ENCODE measurements around the gene ZFP57.

The ZFP57 gene

GRCh38 chr6:29680904-29681303 lies at the start of gene ZFP57:
Gene ZFP57 (minus strand): TSS chr6:29681152. CDS start chr6:29677003, 4,149 bp downstream.
- DNase-seq (ENCODE audit: low spot score): no peak

DNA sequence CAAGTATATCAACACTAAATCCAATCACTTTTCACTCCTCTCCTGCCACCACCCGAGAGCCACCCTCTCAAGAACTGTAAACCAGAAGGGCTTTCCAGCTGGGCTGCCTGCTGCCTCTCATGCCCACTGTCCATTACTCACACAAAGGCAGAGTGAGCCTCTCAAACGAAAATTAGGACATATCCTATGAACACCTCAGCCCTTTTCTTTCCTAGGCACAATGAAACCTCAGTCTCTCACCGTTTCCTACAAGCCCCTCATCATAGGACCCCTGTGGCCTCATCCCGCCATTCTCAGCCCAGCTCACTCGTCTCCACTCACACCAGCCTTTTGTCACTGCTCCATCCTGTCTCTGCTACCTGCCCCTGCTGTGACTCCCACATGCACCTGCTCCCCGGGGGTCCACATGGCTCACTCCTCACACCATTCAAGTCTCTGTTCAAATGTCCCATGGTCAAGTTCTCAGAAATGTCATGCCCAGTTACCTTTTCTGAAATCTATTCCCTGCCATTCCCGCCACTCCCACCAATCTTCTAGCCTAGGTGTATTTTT lies 49.7 kb upstream of the ZFP57 start:
- no peak for DNase-seq (ENCODE audit: low spot score)

DNA sequence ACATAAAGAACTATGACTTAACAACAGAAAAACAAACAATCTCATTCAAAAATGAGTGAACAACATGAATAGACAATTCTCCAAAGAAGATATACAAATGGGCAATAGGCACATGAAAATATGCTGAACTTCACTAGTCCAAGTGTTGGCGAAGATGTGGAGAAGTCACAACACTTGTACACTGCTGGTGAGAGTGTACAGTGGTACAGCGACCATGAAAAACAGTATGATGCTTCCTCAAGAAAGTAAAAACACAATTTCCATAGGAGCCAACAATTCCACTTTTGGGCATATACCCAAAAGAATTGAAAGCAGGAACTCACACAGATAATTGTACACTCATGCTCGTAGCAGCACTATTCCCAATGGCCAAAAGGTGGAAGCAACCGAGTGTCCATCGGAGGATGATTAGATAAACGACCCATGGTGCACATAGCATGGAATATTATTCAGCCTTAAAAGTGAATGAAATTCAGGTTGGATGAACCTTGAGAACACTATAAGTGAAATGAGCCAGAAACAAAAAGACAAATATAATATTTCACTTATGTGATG lies 48.9 kb upstream of the ZFP57 start:
- no peak for DNase-seq (ENCODE audit: low spot score)

DNA sequence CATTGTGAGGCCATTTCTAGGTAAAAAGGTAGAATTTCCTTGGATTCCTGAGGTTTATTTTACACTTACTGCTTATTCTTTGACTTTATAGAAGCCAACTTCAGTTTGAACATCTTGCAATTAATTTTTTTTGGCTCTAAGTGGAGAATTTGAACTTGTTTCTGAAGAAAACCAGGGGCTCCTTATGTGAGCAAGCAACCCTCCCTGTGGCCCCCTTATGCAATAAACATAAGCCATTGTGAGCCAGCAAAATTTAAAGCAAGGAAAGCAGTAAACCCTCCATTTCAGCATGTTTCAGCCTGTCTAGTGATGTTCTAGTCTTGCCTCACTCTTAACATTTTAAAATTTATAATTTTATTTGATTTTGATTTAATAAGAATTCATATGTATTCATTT lies 47.9 kb upstream of the ZFP57 start:
- no peak for DNase-seq (ENCODE audit: low spot score)

DNA sequence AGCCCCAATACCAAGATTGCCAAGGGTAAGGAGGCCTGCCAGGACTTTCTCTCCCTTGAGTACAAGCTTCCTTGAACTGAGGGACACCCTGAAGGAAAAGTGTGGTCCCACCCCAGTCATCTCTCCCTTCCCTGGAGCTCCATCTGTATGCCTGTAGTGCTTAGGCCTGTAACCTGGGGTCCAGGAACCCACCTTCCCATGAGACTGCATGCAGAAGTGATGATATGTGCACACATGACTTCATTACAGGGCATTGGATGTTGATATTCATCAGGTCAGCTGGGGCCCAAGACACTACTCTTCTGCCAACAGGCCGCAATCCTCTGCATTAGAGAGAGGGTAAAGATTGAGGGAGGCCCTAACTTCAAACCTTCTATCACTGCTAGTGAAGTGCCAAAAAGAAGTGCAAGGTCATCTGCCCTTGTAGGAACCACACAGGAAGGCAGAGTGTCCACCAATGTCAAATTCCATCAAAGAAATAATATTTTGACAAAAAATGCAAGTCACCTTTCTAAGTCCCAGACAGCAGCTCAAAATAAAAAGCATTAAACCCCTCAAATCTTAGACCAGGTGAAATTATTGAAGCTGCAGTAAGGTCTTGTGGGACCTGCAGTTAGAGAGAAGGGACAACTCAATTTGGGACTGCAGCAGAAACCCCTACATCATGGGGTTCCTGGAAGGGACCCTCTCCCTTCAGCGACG lies 47.4 kb upstream of the ZFP57 start:
- DNase-seq (ENCODE audit: low spot score): no peak

DNA sequence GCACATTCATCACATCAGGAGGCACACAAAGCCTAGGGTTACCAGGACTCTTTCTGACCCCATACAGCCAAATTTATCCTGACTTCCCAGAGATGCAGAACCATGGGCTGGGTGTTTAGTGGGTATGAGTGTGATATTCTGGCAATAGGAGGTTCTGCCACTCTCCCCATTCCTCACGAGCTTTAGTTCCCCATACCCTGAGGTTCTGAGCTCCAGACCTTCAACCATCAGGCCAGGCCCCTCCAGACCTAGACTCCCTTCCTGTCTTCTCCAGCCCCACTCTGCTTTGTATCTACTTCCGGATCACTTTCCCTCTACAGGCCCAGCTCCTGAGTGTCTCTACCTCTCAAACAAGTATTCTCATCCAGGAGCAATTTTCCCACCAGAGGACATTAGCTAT lies 46.7 kb upstream of the ZFP57 start:
- DNase-seq (ENCODE audit: low spot score): no peak

DNA sequence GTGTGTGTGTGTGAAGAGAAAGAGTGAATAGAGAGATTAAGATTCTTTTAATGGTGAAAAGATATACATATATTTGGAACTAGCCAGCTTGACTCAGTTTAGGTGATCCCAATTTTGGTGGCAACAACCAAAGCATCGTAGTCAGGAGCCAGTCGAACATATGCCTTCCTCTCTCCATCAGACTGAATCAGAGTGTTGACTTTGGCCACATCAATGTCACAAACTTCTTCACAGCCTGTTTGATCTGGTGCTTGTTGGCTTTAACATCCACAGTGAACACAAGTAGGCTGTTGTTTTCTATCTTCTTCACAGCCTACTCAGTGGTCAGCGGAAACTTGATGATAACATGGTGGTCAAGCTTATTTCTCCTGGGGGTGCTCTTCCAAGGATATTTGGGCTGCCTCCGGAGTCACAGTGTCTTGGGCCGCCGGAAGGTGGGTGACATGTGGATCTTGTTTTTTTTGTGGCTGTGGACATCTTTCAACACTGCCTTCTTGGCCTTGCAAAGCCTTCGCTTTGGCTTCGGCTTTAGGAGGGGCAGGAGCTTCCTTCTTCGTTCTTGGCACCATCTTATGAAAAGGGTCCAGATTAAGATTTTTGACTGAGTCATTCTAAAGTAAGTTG lies 45.7 kb upstream of the ZFP57 start:
- no peak for DNase-seq (ENCODE audit: low spot score)

- no peak for DNase-seq (ENCODE audit: low spot score)
These were observed 45.0 kb upstream of the ZFP57 start for GRCh38 chr6:29726001-29726400.

- DNase-seq (ENCODE audit: low spot score): no peak
These were observed 44.3 kb upstream of the ZFP57 start for GRCh38 chr6:29724937-29725869.

DNA sequence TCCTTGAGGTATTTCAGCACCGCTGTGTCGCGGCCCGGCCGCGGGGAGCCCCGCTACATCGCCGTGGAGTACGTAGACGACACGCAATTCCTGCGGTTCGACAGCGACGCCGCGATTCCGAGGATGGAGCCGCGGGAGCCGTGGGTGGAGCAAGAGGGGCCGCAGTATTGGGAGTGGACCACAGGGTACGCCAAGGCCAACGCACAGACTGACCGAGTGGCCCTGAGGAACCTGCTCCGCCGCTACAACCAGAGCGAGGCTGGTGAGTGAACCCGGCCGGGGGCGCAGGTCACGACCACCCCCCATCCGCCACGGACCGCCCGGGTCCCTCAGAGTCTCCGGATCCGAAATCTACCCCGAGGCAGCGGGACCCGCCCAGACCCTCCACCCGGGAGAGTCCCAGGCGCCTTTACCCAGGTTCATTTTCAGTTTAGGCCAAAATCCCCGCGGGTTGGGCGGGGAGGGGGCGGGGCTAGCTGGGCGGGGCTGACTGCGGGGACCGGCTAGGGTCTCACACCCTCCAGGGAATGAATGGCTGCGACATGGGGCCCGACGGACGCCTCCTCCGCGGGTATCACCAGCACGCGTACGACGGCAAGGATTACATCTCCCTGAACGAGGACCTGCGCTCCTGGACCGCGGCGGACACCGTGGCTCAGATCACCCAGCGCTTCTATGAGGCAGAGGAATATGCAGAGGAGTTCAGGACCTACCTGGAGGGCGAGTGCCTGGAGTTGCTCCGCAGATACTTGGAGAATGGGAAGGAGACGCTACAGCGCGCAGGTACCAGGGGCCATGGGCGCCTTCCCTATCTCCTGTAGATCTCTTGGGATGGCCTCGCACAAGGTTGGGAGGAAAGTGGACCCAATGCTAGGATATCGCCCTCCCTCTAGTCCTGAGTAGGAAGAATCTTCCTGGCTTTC lies 43.0 kb upstream of the ZFP57 start:
- peak; percentile 6 for DNase-seq (ENCODE audit: low spot score)

- peak; percentile 89 for DNase-seq (ENCODE audit: low spot score)
These were observed 42.3 kb upstream of the ZFP57 start, which contains the start of gene HLA-F for GRCh38 chr6:29723262-29723665. Gene HLA-F (plus strand): TSS chr6:29723434. CDS start chr6:29723464, 30 bp downstream.

DNA sequence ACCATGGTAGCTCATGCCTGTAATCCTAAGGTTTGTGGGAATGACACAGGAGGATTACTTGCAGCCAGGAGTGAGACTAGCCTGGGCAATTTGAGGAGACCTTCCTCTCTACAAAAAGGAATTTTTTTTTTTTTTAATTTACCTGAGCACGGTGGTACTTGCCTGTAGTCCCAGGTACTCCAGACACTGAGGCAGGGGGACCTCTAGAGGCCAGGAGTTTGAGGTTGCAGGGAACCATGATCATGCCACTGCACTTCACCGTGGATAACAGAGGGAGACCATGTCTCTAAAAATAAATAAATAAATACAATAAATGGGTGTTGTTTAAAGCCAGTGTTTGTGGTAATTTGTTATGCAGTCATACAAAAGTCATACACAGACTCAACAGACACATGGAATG lies 39.9 kb upstream of the ZFP57 start:
- peak; percentile 34 for DNase-seq (ENCODE audit: low spot score)

GRCh38 chr6:29710281-29710941 lies 29.5 kb upstream of the ZFP57 start:
- no peak for DNase-seq (ENCODE audit: low spot score)

- no peak for DNase-seq (ENCODE audit: low spot score)
These were observed 28.2 kb upstream of the ZFP57 start for GRCh38 chr6:29709188-29709587.

GRCh38 chr6:29708432-29709179 lies 27.7 kb upstream of the ZFP57 start:
- DNase-seq (ENCODE audit: low spot score): no peak

GRCh38 chr6:29705389-29706231 lies 24.7 kb upstream of the ZFP57 start:
- DNase-seq (ENCODE audit: low spot score): peak; percentile 40

DNA sequence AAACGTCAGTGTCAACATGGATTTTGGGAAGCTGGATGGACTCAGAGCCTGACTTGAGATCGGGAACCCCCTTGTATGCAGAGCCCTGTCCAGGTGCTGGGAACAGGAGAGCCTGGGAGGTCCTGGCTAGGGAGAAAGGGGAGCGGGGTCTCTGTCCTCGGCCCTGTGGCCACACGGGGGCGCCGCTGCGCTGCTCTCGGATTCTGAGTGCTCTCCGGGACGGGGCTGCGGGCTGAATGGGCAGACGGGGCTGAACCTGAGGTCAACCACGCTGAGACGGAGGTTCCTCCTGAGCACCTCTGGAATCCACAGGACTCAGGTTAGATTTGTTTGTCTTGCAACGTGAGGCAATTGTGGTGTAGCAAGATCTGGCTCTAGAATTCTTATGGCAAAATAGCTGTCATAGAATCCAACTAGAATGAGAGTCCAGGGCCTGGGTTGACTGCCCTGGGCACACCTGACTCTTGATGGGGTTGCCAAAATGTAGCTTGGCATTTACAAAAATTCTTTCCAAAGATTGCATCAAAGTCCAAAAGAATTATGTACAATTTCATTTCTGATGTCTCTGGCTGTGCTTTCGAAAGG lies 21.7 kb upstream of the ZFP57 start:
- peak; percentile 67 for DNase-seq (ENCODE audit: low spot score)
